Sigmoid colon (tissue), 7 donors: Measurements from ENCODE around the gene MIOS. TPM values are rescaled to one million over a fixed set of nuclear protein-coding genes. Genes with fewer than 3 reads are reported as not detected.
"Not testable (repeated sequence)": the region's sequence is repeated elsewhere in the genome, so short reads cannot be mapped to it uniquely, and the experiment has no call there.

Experiments
- DNase-seq: peaks from one replicate; pipeline ENCODE4 v3.0.0-alpha.2; 2019
- H3K27ac ChIP-seq, 4 donors: fragments of 200-600 bp; sonication (generic); one replicate each; pipeline ENCODE4 v1.5.1; 2016 to 2019; ENCODE audit warnings: mild to moderate bottlenecking in 1 of 4
- H3K27me3 ChIP-seq, 3 donors: fragments of 200-600 bp; sonication (generic); one replicate each; pipeline ENCODE4 v1.5.1; 2019; ENCODE audit warnings: mild to moderate bottlenecking in 1 of 3
- H3K36me3 ChIP-seq, 4 donors: fragments of 200-600 bp; sonication (generic); one replicate each; pipeline ENCODE4 v1.5.1; 2016 to 2019
- H3K4me1 ChIP-seq, 4 donors: fragments of 200-600 bp; sonication (generic); one replicate each; pipeline ENCODE4 v1.5.1; 2017 to 2019
- H3K4me3 ChIP-seq, 4 donors: fragments of 200-600 bp; sonication (generic); one replicate each; pipeline ENCODE4 v1.5.1; 2017 to 2019; ENCODE audit warnings: mild to moderate bottlenecking in 2 of 4, moderate library complexity in 1 of 4
- H3K9me3 ChIP-seq, 4 donors: fragments of 200-600 bp in 3 of 4; sonication (generic) in 3 of 4; one replicate each; pipeline versions ENCODE4 v1.5.1 to v1.6.1; 2013 to 2019
- EP300 ChIP-seq, 4 donors: sonication (generic); formaldehyde crosslinking; IDR thresholded peaks; one replicate each; pipeline ENCODE4 v1.6.1; 2017; ENCODE audit warnings: antibody characterized with exemption in 4 of 4
- POLR2A ChIP-seq, 2 donors: fragments of 450-650 bp; IDR thresholded peaks; one replicate each; pipeline ENCODE4 v1.6.1; 2016; ENCODE audit warnings: antibody characterized with exemption in 2 of 2, mild to moderate bottlenecking in 2 of 2, moderate library complexity in 2 of 2
- POLR2AphosphoS5 ChIP-seq, 4 donors: sonication (generic); formaldehyde crosslinking; IDR thresholded peaks; one replicate each; pipeline ENCODE4 v1.6.1; 2017; ENCODE audit warnings: antibody characterized with exemption in 4 of 4
- WGBS, 2 donors: extraction: QIAGEN DNeasy Blood & Tissue Kit; methylation state at CpG; one replicate each; pipeline ENCODE4 v1.1.7; 2013; 5-methylcytosine and 5-hydroxymethylcytosine counted together
- intact Hi-C: fragments of 100-400 bp; cut with DNase I; formaldehyde crosslinking; loops from one replicate; pipeline ENCODE4 v1.15.1; 2023
- polyA plus RNA-seq, 3 donors: library from polyadenylated mRNA; stranded (reverse); fragments of 200-250 nt; gene quantifications; one replicate each; pipeline ENCODE4 v1.2.3, GENCODE V29; 2013
- total RNA-seq, 4 donors: library from RNA; depleted of rRNA; stranded (reverse); fragments of >200 nt; gene quantifications; one replicate each; pipeline ENCODE4 v1.1.0, GENCODE V29; 2016
- TF ChIP-seq, protein P1 (sequence below), 4 experiments: fragments of 450-650 bp in 3 of 4; fragments of 200-600 bp in 1 of 4; IDR thresholded peaks; one replicate each; pipeline ENCODE4 v1.5.1; 2016 to 2019; ENCODE audit warnings: antibody characterized with exemption in 4 of 4, mild to moderate bottlenecking in 3 of 4, moderate library complexity in 2 of 4
- donor health status: healthy with polysubstance abuse.
- donor health status: Bipolar disorder and iron deficiency.
- donor health status: healthy.

The MIOS gene
- total and polyA plus RNA-seq, 7 donors = 11.3 to 40.3 (median 20.8) TPM

DNA sequence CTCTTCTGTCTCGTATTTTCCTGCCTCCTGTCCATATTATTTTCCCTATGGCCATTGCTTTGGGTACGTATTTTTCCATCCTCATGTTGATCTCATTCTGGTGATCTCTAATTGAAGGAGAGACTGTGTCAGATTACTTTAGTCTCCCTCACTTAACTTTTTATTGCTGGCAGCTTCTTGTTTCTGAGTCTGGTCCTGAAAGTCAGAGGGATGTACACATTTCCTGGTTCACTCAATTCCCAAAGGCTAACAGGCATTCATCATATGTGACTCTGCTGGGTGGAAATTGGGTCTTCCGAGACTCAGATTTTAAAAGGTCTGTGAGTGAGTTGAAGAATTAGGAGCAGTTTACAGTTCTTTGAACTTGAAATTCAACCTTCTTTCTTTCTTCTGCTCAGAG, 84.8 kb downstream of the MIOS start:
- H3K27me3 ChIP-seq = no peaks in the 10 kb centered on the region
- WGBS, 2 donors = 53 to 76% methylated on average over 3 of the region's 3 CpGs
- TF ChIP-seq, protein P1, sequence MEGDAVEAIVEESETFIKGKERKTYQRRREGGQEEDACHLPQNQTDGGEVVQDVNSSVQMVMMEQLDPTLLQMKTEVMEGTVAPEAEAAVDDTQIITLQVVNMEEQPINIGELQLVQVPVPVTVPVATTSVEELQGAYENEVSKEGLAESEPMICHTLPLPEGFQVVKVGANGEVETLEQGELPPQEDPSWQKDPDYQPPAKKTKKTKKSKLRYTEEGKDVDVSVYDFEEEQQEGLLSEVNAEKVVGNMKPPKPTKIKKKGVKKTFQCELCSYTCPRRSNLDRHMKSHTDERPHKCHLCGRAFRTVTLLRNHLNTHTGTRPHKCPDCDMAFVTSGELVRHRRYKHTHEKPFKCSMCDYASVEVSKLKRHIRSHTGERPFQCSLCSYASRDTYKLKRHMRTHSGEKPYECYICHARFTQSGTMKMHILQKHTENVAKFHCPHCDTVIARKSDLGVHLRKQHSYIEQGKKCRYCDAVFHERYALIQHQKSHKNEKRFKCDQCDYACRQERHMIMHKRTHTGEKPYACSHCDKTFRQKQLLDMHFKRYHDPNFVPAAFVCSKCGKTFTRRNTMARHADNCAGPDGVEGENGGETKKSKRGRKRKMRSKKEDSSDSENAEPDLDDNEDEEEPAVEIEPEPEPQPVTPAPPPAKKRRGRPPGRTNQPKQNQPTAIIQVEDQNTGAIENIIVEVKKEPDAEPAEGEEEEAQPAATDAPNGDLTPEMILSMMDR (IDR thresholded peaks at IDR 0.05) = no peak
- TF ChIP-seq POLR2A (IDR thresholded peaks at IDR 0.05) = no peak
- TF ChIP-seq EP300 (IDR thresholded peaks at IDR 0.05) = no peak
- no peak for TF ChIP-seq POLR2AphosphoS5 (IDR thresholded peaks at IDR 0.05)
- no peak overlapping the region for H3K27ac ChIP-seq
- no peak for DNase-seq
- no peaks in the 10 kb centered on the region for H3K9me3 ChIP-seq
- H3K4me1 ChIP-seq = peaks cover 0 to 4% (median 0%) of the 10 kb centered on the region in 4 donors
- no peak overlapping the region for H3K4me3 ChIP-seq
- no peaks in the 10 kb centered on the region for H3K36me3 ChIP-seq
- intact Hi-C loops = no loop called here

DNA sequence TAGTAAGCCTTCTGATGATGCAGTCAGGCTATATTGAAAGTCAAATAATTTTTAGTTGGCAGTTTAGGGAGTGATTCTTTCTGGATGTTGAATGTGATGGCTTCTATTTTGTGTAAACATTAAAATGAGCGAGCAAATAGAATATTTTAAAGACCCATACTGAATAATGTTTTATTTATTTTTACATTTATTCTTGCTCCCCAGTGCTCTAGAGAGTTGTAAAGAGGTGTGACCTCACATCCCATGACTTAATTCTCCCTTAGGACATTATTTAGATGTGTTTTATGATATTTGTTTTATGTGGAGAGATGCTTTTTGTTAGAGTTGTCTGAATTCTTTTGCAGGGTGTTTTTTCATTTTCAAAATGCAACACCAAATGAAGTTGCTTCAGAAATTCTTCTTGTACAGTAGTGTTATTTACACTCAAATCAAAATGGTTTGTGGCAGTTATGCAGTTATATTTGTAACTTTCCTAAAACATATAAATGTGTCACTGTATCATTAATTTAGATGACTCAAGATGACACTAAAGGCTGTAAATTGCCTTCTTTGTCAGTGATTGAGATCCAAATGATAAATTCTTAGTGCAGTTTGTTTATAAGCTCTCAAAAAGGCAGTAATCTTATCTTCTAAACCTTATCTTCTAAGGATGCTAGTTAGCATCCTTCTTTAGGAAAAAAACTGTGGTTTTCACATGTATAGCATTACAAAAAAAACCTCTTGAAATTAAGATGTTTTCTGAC, 86.3 kb downstream of the MIOS start:
- H3K27me3 ChIP-seq = no peaks in the 10 kb centered on the region
- intact Hi-C loops = no loop called here
- H3K4me1 ChIP-seq = peaks cover 0 to 4% (median 0%) of the 10 kb centered on the region in 4 donors
- H3K9me3 ChIP-seq = no peaks in the 10 kb centered on the region
- H3K27ac ChIP-seq = no peak overlapping the region
- TF ChIP-seq POLR2AphosphoS5 (IDR thresholded peaks at IDR 0.05) = no peak
- no peak for TF ChIP-seq POLR2A (IDR thresholded peaks at IDR 0.05)
- TF ChIP-seq EP300 (IDR thresholded peaks at IDR 0.05) = no peak
- TF ChIP-seq, protein P1 (IDR thresholded peaks at IDR 0.05) = no peak
- H3K4me3 ChIP-seq = no peak overlapping the region
- no peak for DNase-seq
- WGBS, 2 donors = 24 to 67% methylated on average over 1 of the region's 1 CpG
- H3K36me3 ChIP-seq = no peaks in the 10 kb centered on the region

DNA sequence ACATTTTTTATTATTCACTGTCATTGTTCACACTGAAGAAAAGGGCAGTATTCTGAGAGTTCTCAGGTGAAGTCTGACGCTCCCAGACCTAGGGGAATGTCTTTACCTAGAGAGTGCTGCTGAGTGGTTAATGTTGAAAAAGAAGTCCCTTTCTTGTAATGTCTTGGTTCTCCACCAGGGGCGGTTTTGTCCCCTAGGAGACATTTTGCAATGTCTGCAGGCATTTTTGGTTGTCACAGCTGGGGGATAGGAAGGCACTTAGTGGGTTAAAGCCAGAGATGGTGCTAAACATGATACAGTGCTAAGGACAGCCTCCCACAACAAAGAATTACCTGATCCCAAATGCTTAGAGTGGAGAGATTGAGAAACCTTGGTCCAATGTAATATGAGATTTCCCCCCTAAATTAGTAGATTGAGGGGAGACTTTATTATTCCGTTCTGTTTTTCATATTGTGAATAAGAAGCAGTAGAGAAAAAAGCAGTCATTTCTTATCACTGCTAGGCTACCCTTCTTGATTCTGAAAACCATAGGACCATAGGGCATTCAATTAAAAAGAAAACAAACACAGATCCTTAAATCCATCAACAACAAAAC, 87.0 kb downstream of the MIOS start:
- no peak for DNase-seq
- intact Hi-C loops = no loop called here
- WGBS, 2 donors = 82 to 84% methylated on average over 3 of the region's 3 CpGs

DNA sequence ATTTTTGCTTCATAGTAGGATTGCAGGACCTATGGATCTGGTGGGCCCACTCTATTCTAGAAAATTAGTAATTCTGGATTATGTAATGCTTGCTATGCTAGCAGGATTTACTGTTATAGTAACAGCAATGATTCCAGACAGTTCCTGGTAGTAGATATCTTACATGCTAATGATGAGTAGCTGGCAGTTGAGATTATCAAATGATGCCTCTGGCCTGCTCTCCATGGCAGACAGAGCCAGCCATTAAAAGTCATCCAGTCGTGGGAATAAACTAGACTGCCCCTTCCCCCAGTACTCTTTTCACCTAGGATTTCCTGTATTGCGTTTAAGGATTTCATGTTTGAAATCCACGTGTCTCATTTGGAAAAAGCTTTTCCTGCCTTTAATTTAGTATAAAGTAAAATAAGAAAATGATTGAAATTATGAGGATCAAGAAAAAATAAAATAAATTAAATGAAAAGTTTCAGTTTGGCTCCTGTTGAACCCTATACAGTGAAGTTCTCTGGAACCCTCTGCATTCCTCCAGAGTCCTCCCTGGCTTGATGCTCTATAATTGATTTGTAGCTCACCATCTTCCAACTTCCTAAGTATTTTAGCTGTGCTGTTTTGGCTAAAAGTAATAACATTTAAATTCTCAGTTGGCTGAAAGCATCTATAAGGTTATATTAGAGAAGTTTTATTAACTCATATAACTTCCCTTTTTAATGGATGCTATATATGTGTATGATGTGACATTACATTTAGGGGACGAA, 88.5 kb downstream of the MIOS start:
- no peak for DNase-seq
- H3K9me3 ChIP-seq = no peaks in the 10 kb centered on the region
- H3K36me3 ChIP-seq = no peaks in the 10 kb centered on the region
- intact Hi-C loops = no loop called here
- TF ChIP-seq EP300 (IDR thresholded peaks at IDR 0.05) (no peak), POLR2AphosphoS5 (IDR thresholded peaks at IDR 0.05) (no peak), POLR2A (IDR thresholded peaks at IDR 0.05) (no peak)
- TF ChIP-seq, protein P1 (IDR thresholded peaks at IDR 0.05) = no peak
- no peaks in the 10 kb centered on the region for H3K27me3 ChIP-seq
- H3K4me3 ChIP-seq = no peak overlapping the region
- H3K27ac ChIP-seq = no peak overlapping the region
- WGBS, 2 donors = 86 to 88% methylated on average over 4 of the region's 4 CpGs
- peaks cover 0 to 4% (median 0%) of the 10 kb centered on the region in 4 donors for H3K4me1 ChIP-seq

More for the DNA sequence above, 87.0 kb downstream of the MIOS start:
- Histone ChIP-seq H3K36me3 (no peaks in the 10 kb centered on the region), H3K27me3 (no peaks in the 10 kb centered on the region), H3K4me3 (no peak overlapping the region), H3K9me3 (no peaks in the 10 kb centered on the region), H3K27ac (no peak overlapping the region), H3K4me1 (peaks cover 0 to 4% (median 0%) of the 10 kb centered on the region in 4 donors)
- TF ChIP-seq, protein P1 (IDR thresholded peaks at IDR 0.05) = peak in 1 of 4 experiments; percentile 28
- TF ChIP-seq POLR2AphosphoS5 (IDR thresholded peaks at IDR 0.05) = no peak

DNA sequence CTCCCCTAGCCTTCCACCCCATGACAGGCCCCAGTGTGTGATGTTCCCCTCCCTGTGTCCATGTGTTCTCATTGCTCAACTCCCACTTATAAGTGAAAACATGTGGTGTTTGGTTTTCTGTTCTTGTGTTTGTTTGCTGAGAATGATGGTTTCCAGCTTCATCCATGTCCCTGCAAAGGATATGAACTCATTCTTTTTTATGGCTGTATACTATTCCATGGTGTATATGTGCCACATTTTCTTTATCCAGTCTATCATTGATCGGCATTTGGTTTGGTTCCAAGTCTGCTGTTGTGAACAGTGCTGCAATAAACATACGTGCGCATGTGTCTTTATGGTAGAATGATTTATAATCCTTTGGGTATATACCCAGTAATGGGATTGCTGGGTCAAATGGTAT, 89.8 kb downstream of the MIOS start:
- H3K27ac ChIP-seq, H3K4me3 ChIP-seq, H3K9me3 ChIP-seq, DNase-seq, H3K36me3 ChIP-seq, H3K4me1 ChIP-seq, intact Hi-C loops, H3K27me3 ChIP-seq: not testable (repeated sequence)
- WGBS, 2 donors = 96 to 98% methylated on average over 3 of the region's 3 CpGs
